GM18909 (cell line): Measurements from ENCODE around the gene ANKLE1.

Experiments
- ATAC-seq: cut with Tn5 transposase; IDR thresholded peaks from one replicate; pipeline ENCODE4 v1.9.1; 2021; ENCODE audit warnings: mild to moderate bottlenecking; ENCODE audit not compliant: unreplicated experiment, poor library complexity

ANKLE1 gene

GRCh38 chr19:17281391-17282304 lies at the start of gene ANKLE1:
Gene ANKLE1, plus strand, starts transcription at chr19:17281901. Its CDS starts 20 bp downstream, at chr19:17281921.
- peak; percentile 56 for ATAC-seq

GRCh38 chr19:17232258-17232657 lies 49.4 kb upstream of the ANKLE1 start:
- no peak for ATAC-seq

- ATAC-seq = peak; percentile 41
These were observed 46.8 kb upstream of the ANKLE1 start for GRCh38 chr19:17234911-17235299.

GRCh38 chr19:17235300-17235970 lies 46.3 kb upstream of the ANKLE1 start:
- ATAC-seq = peak; percentile 61

GRCh38 chr19:17235971-17236777 lies 45.5 kb upstream of the ANKLE1 start:
- no peak for ATAC-seq

GRCh38 chr19:17236811-17237543 lies 44.7 kb upstream of the ANKLE1 start:
- no peak for ATAC-seq

GRCh38 chr19:17237747-17238706 lies 43.7 kb upstream of the ANKLE1 start:
- no peak for ATAC-seq

- ATAC-seq = no peak
These were observed 41.5 kb upstream of the ANKLE1 start for GRCh38 chr19:17240062-17240752.

GRCh38 chr19:17240826-17241399 lies 40.8 kb upstream of the ANKLE1 start:
- ATAC-seq = no peak

- ATAC-seq = no peak
These were observed 39.1 kb upstream of the ANKLE1 start for GRCh38 chr19:17242431-17243208.

- ATAC-seq = no peak
These were observed 38.4 kb upstream of the ANKLE1 start for GRCh38 chr19:17243211-17243829.

GRCh38 chr19:17243830-17244617 lies 37.7 kb upstream of the ANKLE1 start:
- ATAC-seq = no peak

GRCh38 chr19:17244618-17245534 lies 36.8 kb upstream of the ANKLE1 start:
- peak; percentile 19 for ATAC-seq

- peak; percentile 18 for ATAC-seq
These were observed 36.1 kb upstream of the ANKLE1 start, which contains the start of gene NR2F6 for GRCh38 chr19:17245535-17245984. Gene NR2F6, minus strand, starts transcription at chr19:17245919. Its CDS starts 699 bp downstream, at chr19:17245220.
